H9 (cell line): ENCODE results near the gene GDPD4. TPM values are rescaled to one million over a fixed set of nuclear protein-coding genes. Genes with fewer than 3 reads are reported as not detected.

Experiments
- DNase-seq: peaks from one replicate; pipeline ENCODE4 v3.0.0-alpha.2; 2017
- H2AFZ ChIP-seq: one replicate; pipeline ENCODE4 v1.6.1; 2013; ENCODE audit warnings: mild to moderate bottlenecking, low read length, control low read depth, moderate library complexity
- H2AK5ac ChIP-seq: 2 replicates; pipeline ENCODE4 v1.6.1; 2013; ENCODE audit warnings: low read length, control low read depth, mixed read lengths; ENCODE audit not compliant: insufficient read length
- H2BK120ac ChIP-seq: one replicate; pipeline ENCODE4 v1.6.1; 2013; ENCODE audit warnings: low read depth, mild to moderate bottlenecking, low read length, control low read depth, inconsistent platforms; ENCODE audit not compliant: poor library complexity, severe bottlenecking
- H2BK12ac ChIP-seq: 2 replicates; pipeline ENCODE4 v1.6.1; 2013; ENCODE audit warnings: low read length, control low read depth, mixed read lengths, low read depth; ENCODE audit not compliant: insufficient read length
- H2BK15ac ChIP-seq: 2 replicates; pipeline ENCODE4 v1.6.1; 2013; ENCODE audit warnings: low read depth, low read length, control low read depth
- H2BK20ac ChIP-seq: one replicate; pipeline ENCODE4 v1.6.1; 2013; ENCODE audit warnings: low read depth, mild to moderate bottlenecking, low read length, control low read depth, inconsistent platforms; ENCODE audit not compliant: poor library complexity, severe bottlenecking
- H2BK5ac ChIP-seq: 2 replicates; pipeline ENCODE4 v1.6.1; 2013; ENCODE audit warnings: low read length, control low read depth, mixed read lengths; ENCODE audit not compliant: insufficient read length
- H3K14ac ChIP-seq: 2 replicates; pipeline ENCODE4 v1.6.1; 2013; ENCODE audit warnings: low read length, control low read depth; ENCODE audit not compliant: insufficient read depth
- H3K18ac ChIP-seq: 2 replicates; pipeline ENCODE4 v1.6.1; 2013; ENCODE audit warnings: low read depth, mild to moderate bottlenecking, mixed read lengths, low read length, control low read depth; ENCODE audit not compliant: insufficient read length
- H3K23ac ChIP-seq: 2 replicates; pipeline ENCODE4 v1.6.1; 2013; ENCODE audit warnings: low read length, control low read depth, mixed read lengths, low read depth; ENCODE audit not compliant: insufficient read length
- H3K23me2 ChIP-seq: 2 replicates; pipeline ENCODE4 v1.6.1; 2013; ENCODE audit warnings: low read depth, mild to moderate bottlenecking, mixed read lengths, low read length, control low read depth; ENCODE audit not compliant: insufficient read length, poor library complexity, severe bottlenecking
- H3K27ac ChIP-seq: 2 replicates; pipeline ENCODE4 v1.5.1; 2013; ENCODE audit warnings: low read length, control low read depth, mixed read lengths, low read depth; ENCODE audit not compliant: insufficient read length
- H3K27me3 ChIP-seq: 2 replicates; pipeline ENCODE4 v1.6.1; 2013; ENCODE audit warnings: low read length, control low read depth, inconsistent platforms; ENCODE audit not compliant: insufficient read depth
- H3K4ac ChIP-seq: 2 replicates; pipeline ENCODE4 v1.6.1; 2013; ENCODE audit warnings: low read depth, mild to moderate bottlenecking, control low read depth, inconsistent platforms, low read length, moderate library complexity
- H3K4me1 ChIP-seq: 2 replicates; pipeline ENCODE4 v1.6.1; 2013; ENCODE audit warnings: low read length, control low read depth, inconsistent platforms; ENCODE audit not compliant: insufficient read depth
- H3K4me2 ChIP-seq: 2 replicates; pipeline ENCODE4 v1.6.1; 2013; ENCODE audit warnings: low read length, control low read depth, mixed read lengths; ENCODE audit not compliant: insufficient read length, insufficient read depth
- H3K56ac ChIP-seq: 2 replicates; pipeline ENCODE4 v1.6.1; 2013; ENCODE audit warnings: low read depth, mild to moderate bottlenecking, mixed read lengths, low read length, control low read depth; ENCODE audit not compliant: insufficient read length
- H3K79me1 ChIP-seq: 2 replicates; pipeline ENCODE4 v1.6.1; 2013; ENCODE audit warnings: low read depth, mild to moderate bottlenecking, moderate library complexity, low read length, control low read depth, inconsistent platforms; ENCODE audit not compliant: insufficient read depth, poor library complexity, severe bottlenecking
- H3K79me2 ChIP-seq: 2 replicates; pipeline ENCODE4 v1.6.1; 2013; ENCODE audit warnings: low read length, control low read depth, inconsistent platforms; ENCODE audit not compliant: insufficient read depth
- H3K9ac ChIP-seq: 2 replicates; pipeline ENCODE4 v1.6.1; 2013; ENCODE audit warnings: low read length, control low read depth, mixed read lengths; ENCODE audit not compliant: insufficient read length; ENCODE audit errors: extremely low read depth
- H3K9me3 ChIP-seq: one replicate; pipeline ENCODE4 v1.6.1; 2013; ENCODE audit warnings: low read depth, low read length, inconsistent platforms; ENCODE audit not compliant: control insufficient read depth
- H3T11ph ChIP-seq: one replicate; pipeline ENCODE4 v1.6.1; 2013; ENCODE audit warnings: mild to moderate bottlenecking, low read length, control low read depth, inconsistent platforms
- H4K20me1 ChIP-seq: one replicate; pipeline ENCODE4 v1.6.1; 2013; ENCODE audit not compliant: control insufficient read depth, insufficient read length, insufficient read depth
- H4K5ac ChIP-seq: 2 replicates; pipeline ENCODE4 v1.6.1; 2013; ENCODE audit warnings: low read depth, mild to moderate bottlenecking, mixed read lengths, low read length, control low read depth; ENCODE audit not compliant: insufficient read length
- H4K8ac ChIP-seq: replicated peaks from 2 replicates; pipeline ENCODE4 v1.6.1; 2013; ENCODE audit warnings: low read length, control low read depth, mixed read lengths, low read depth; ENCODE audit not compliant: insufficient read length
- H4K91ac ChIP-seq: 2 replicates; pipeline ENCODE4 v1.6.1; 2013; ENCODE audit warnings: low read depth, mild to moderate bottlenecking, moderate library complexity, mixed read lengths, low read length, control low read depth; ENCODE audit not compliant: insufficient read length
- H3K27ac Mint-ChIP-seq, 3 experiments: 2 replicates in 2 of 3; 3 replicates in 1 of 3; pipeline ENCODE4 v1.8.0; 2020 to 2021; ENCODE audit warnings: mixed read lengths in 3 of 3, mild to moderate bottlenecking in 1 of 3, moderate library complexity in 1 of 3
- H3K27me3 Mint-ChIP-seq: 2 replicates; pipeline ENCODE4 v1.8.0; 2021; ENCODE audit warnings: low read depth, mild to moderate bottlenecking, moderate library complexity, mixed read lengths
- H3K36me3 Mint-ChIP-seq, 3 experiments: 2 replicates in 2 of 3; 3 replicates in 1 of 3; pipeline ENCODE4 v1.8.0; 2020 to 2021; ENCODE audit warnings: low read depth in 3 of 3, mixed read lengths in 3 of 3; ENCODE audit not compliant: insufficient read depth in 1 of 3
- H3K4me1 Mint-ChIP-seq, 2 experiments: 2 replicates each; pipeline ENCODE4 v1.8.0; 2020; ENCODE audit warnings: mixed read lengths in 2 of 2
- H3K4me3 Mint-ChIP-seq, 2 experiments: 2 replicates in 1 of 2; 3 replicates in 1 of 2; pipeline ENCODE4 v1.8.0; 2020 to 2021; ENCODE audit warnings: mild to moderate bottlenecking in 2 of 2, mixed read lengths in 2 of 2, moderate library complexity in 1 of 2
- H3K9me3 Mint-ChIP-seq, 2 experiments: 2 replicates in 1 of 2; 3 replicates in 1 of 2; pipeline ENCODE4 v1.8.0; 2020; ENCODE audit warnings: mild to moderate bottlenecking in 2 of 2, mixed read lengths in 2 of 2, moderate library complexity in 1 of 2
- CTCF ChIP-seq: fragments of 200-600 bp; sonication (generic); conservative IDR thresholded peaks from 3 replicates; pipeline ENCODE4 v1.8.0; 2021; ENCODE audit warnings: antibody characterized with exemption, mild to moderate bottlenecking
- WGBS: extraction: QIAGEN DNeasy Blood & Tissue Kit; methylation state at CpG from one replicate; pipeline ENCODE4 v1.1.7; 2013; ENCODE audit warnings: missing lambda C conversion rate, low lambda C conversion rate, mixed read lengths; ENCODE audit not compliant: insufficient read length; ENCODE audit errors: extremely low coverage; 5-methylcytosine and 5-hydroxymethylcytosine counted together
- total RNA-seq: library from RNA; stranded (reverse); gene quantifications from 2 replicates; pipeline ENCODE4 v1.2.1, GENCODE V29; 2021

Gene GDPD4
- total RNA-seq, 1 experiment from 2014 or later = not detected

DNA sequence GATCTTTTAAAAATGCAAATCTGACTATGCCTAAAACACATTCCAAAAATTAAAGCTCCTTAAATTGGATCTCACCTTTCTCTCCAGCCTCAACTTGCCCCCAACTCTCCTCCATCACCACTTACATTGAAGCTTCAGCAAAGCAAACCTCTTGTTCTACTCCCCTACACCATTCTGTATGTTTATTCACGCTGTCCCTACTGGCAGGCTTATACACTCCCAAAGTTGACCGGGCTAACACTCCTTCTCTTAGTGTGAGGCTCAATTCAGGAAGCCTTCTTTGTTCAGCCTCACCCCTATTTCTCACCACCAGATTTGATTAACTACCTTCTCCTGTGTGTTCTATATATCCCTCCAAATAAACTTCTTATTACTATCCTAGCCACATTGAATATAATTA, 1.8 kb upstream of the GDPD4 start:
- no peak for DNase-seq

More for the DNA sequence above, 1.8 kb upstream of the GDPD4 start:
- H3K23me2 ChIP-seq = peaks cover 4% of the 10 kb centered on the region
- WGBS = no CpG with 5 or more reads among the region's 2 CpGs
- H2AFZ ChIP-seq = no peak overlapping the region
- Mint-ChIP-seq H3K27me3 (no peaks in the 10 kb centered on the region), H3K36me3 (no peaks in the 10 kb centered on the region), H3K4me3 (no peak overlapping the region), H3K9me3 (no peaks in the 10 kb centered on the region), H3K27ac (no peak overlapping the region), H3K4me1 (peaks cover 8 to 10% of the 10 kb centered on the region in 2 experiments; a peak in 3 of 4 replicates)
- no peaks in the 10 kb centered on the region for H3K9me3 ChIP-seq
- H3K4me2 ChIP-seq = no peak overlapping the region
- H4K8ac ChIP-seq = no peak overlapping the region
- no peak overlapping the region for H2BK120ac ChIP-seq
- H3K4ac ChIP-seq = no peak overlapping the region
- no peak overlapping the region for H3K56ac ChIP-seq
- no peak for TF ChIP-seq CTCF
- H3K14ac ChIP-seq = no peak overlapping the region
- no peak overlapping the region for H2BK15ac ChIP-seq
- no peaks in the 10 kb centered on the region for H3K27me3 ChIP-seq
- no peak overlapping the region for H4K5ac ChIP-seq
- H3K4me1 ChIP-seq = no peaks in the 10 kb centered on the region
- H2BK20ac ChIP-seq = no peak overlapping the region
- H3K79me2 ChIP-seq = 0 out of 2 replicates have a peak, but pooled peaks cover 2% of the 10 kb centered on the region
- H3K18ac ChIP-seq = no peak overlapping the region
- no peak overlapping the region for H3K9ac ChIP-seq
- no peak overlapping the region for H2BK12ac ChIP-seq
- H4K91ac ChIP-seq = no peak overlapping the region
- H3T11ph ChIP-seq = no peak overlapping the region
- H2BK5ac ChIP-seq = no peak overlapping the region
- H4K20me1 ChIP-seq = no peaks in the 10 kb centered on the region
- no peak overlapping the region for H3K23ac ChIP-seq
- H3K79me1 ChIP-seq = no peaks in the 10 kb centered on the region
- no peak overlapping the region for H2AK5ac ChIP-seq
- no peak overlapping the region for H3K27ac ChIP-seq
